Loucy (cell line): ENCODE results near the gene CNOT10.

ENCODE experiments used
- H2AFZ ChIP-seq: fragments of 200-600 bp; sonication (generic); 2 replicates; pipeline ENCODE4 v1.6.0; 2016; ENCODE audit warnings: antibody characterized with exemption, mild to moderate bottlenecking, low read length, moderate library complexity
- H3F3A ChIP-seq: fragments of 200-600 bp; 2 replicates; pipeline ENCODE4 v1.6.0; 2016; ENCODE audit warnings: antibody characterized with exemption, low read depth, mild to moderate bottlenecking
- H3K27me3 ChIP-seq: fragments of 200-600 bp; sonication (generic); 2 replicates; pipeline ENCODE4 v1.6.1; 2014; ENCODE audit warnings: low read length, mild to moderate bottlenecking; ENCODE audit not compliant: insufficient read depth, poor library complexity, severe bottlenecking
- H3K36me3 ChIP-seq: fragments of 200-600 bp; sonication (generic); 2 replicates; pipeline ENCODE4 v1.6.1; 2016; ENCODE audit warnings: low read length; ENCODE audit not compliant: insufficient read depth
- H3K4me1 ChIP-seq: fragments of 200-600 bp; sonication (generic); 2 replicates; pipeline ENCODE4 v1.5.1; 2014; ENCODE audit warnings: low read length, mild to moderate bottlenecking; ENCODE audit not compliant: insufficient read depth, poor library complexity, severe bottlenecking
- H3K4me2 ChIP-seq: fragments of 200-600 bp; sonication (generic); 2 replicates; pipeline ENCODE4 v1.6.0; 2014; ENCODE audit warnings: antibody characterized with exemption, low read length, low read depth, mild to moderate bottlenecking; ENCODE audit not compliant: poor library complexity, severe bottlenecking
- H3K4me3 ChIP-seq: fragments of 200-600 bp; sonication (generic); 2 replicates; pipeline ENCODE4 v1.5.1; 2014; ENCODE audit warnings: low read length, mild to moderate bottlenecking, mixed read lengths; ENCODE audit not compliant: poor library complexity, severe bottlenecking
- H3K79me2 ChIP-seq: fragments of 200-600 bp; sonication (generic); 2 replicates; pipeline ENCODE4 v1.6.1; 2014; ENCODE audit warnings: low read length; ENCODE audit not compliant: insufficient read depth
- H3K9ac ChIP-seq: fragments of 200-600 bp; sonication (generic); 2 replicates; pipeline ENCODE4 v1.6.0; 2014; ENCODE audit warnings: mild to moderate bottlenecking, low read depth, low read length, moderate library complexity; ENCODE audit not compliant: poor library complexity, severe bottlenecking
- H3K9me2 ChIP-seq: fragments of 200-600 bp; sonication (generic); replicated peaks from 2 replicates; pipeline ENCODE4 v1.6.1; 2016; ENCODE audit warnings: low read depth, low read length, mixed read lengths
- H3K9me3 ChIP-seq: fragments of 200-600 bp; sonication (generic); 2 replicates; pipeline ENCODE4 v1.6.1; 2014; ENCODE audit warnings: mild to moderate bottlenecking, antibody characterized with exemption, low read length, low read depth; ENCODE audit not compliant: insufficient read depth
- H4K20me1 ChIP-seq: fragments of 200-600 bp; sonication (generic); 2 replicates; pipeline ENCODE4 v1.6.0; 2014; ENCODE audit warnings: antibody characterized with exemption, low read length, mild to moderate bottlenecking; ENCODE audit not compliant: insufficient read depth, poor library complexity, severe bottlenecking
- CTCF ChIP-seq: fragments of 200-600 bp; sonication (generic); conservative IDR thresholded peaks from 2 replicates; pipeline ENCODE4 v1.5.1; 2014; ENCODE audit warnings: mild to moderate bottlenecking, antibody characterized with exemption, low read length
- EZH2phosphoT487 ChIP-seq: fragments of 200-600 bp; IDR thresholded peaks from 2 replicates; pipeline ENCODE4 v1.6.1; 2018; ENCODE audit warnings: antibody characterized with exemption, mild to moderate bottlenecking, moderate library complexity, borderline replicate concordance

The CNOT10 gene

GRCh38 chr3:32743934-32744333 is 58.9 kb downstream of the CNOT10 start:
- H3K36me3 ChIP-seq: peaks cover 17% of the 10 kb centered on the region; the same call in 1 of the 2 replicates
- no peaks in the 10 kb centered on the region for H3K9me2 ChIP-seq
- no peak overlapping the region for H3K4me3 ChIP-seq
- H4K20me1 ChIP-seq: no peaks in the 10 kb centered on the region
- H3K4me2 ChIP-seq: no peak overlapping the region
- no peaks in the 10 kb centered on the region for H3K4me1 ChIP-seq
- TF ChIP-seq CTCF (no peak), EZH2phosphoT487 (no peak)
- no peaks in the 10 kb centered on the region for H3K27me3 ChIP-seq
- H3K79me2 ChIP-seq: no peaks in the 10 kb centered on the region
- H3K9ac ChIP-seq: no peak overlapping the region
- H2AFZ ChIP-seq: no peak overlapping the region
- no peaks in the 10 kb centered on the region for H3K9me3 ChIP-seq
- H3F3A ChIP-seq: no peaks in the 10 kb centered on the region

DNA sequence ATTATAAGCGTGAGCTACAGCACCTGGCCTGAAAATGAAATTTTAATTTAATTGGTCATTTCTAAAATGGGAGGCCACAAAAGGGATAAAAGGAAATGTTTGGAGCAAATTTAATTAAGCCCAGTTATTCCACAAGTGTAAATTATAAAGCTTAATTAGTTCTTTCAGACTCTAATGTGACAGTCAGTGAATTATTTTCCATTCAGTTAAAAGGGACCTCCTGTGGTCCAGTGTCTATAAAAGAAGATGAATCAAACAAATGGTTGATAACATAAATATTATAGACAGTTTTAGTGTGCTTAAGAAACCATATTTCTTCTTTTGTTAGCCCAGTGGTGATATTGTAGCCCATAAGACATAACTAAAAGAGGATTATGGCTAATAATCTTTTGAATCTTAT is 66.4 kb downstream of the CNOT10 start:
- no peak for TF ChIP-seq EZH2phosphoT487
- no peak for TF ChIP-seq CTCF

GRCh38 chr3:32755761-32756160 is 70.8 kb downstream of the CNOT10 start:
- Histone ChIP-seq H4K20me1 (no peaks in the 10 kb centered on the region), H3K36me3 (peaks cover 8% of the 10 kb centered on the region; the same call in 1 of the 2 replicates), H3K9ac (no peak overlapping the region), H3F3A (no peaks in the 10 kb centered on the region), H3K4me3 (no peak overlapping the region), H3K9me2 (no peaks in the 10 kb centered on the region), H3K9me3 (no peaks in the 10 kb centered on the region), H2AFZ (no peak overlapping the region), H3K4me2 (no peak overlapping the region), H3K4me1 (peaks cover 10% of the 10 kb centered on the region), H3K27me3 (no peaks in the 10 kb centered on the region), H3K79me2 (no peaks in the 10 kb centered on the region)
- no peak for TF ChIP-seq EZH2phosphoT487

More for the DNA sequence above, 66.4 kb downstream of the CNOT10 start:
- Histone ChIP-seq H3K9ac (no peak overlapping the region), H3K9me3 (no peaks in the 10 kb centered on the region), H3F3A (no peaks in the 10 kb centered on the region), H4K20me1 (no peaks in the 10 kb centered on the region), H2AFZ (no peak overlapping the region), H3K27me3 (no peaks in the 10 kb centered on the region), H3K79me2 (no peaks in the 10 kb centered on the region), H3K36me3 (peaks cover 6% of the 10 kb centered on the region; the same call in 1 of the 2 replicates), H3K4me2 (no peak overlapping the region), H3K4me3 (no peak overlapping the region), H3K9me2 (no peaks in the 10 kb centered on the region), H3K4me1 (peaks cover 10% of the 10 kb centered on the region)
